Measurements from ENCODE around the gene INTS14.
"Not testable (repeated sequence)": the region's sequence is repeated elsewhere in the genome, so short reads cannot be mapped to it uniquely, and the experiment has no call there.

The INTS14 gene

DNA sequence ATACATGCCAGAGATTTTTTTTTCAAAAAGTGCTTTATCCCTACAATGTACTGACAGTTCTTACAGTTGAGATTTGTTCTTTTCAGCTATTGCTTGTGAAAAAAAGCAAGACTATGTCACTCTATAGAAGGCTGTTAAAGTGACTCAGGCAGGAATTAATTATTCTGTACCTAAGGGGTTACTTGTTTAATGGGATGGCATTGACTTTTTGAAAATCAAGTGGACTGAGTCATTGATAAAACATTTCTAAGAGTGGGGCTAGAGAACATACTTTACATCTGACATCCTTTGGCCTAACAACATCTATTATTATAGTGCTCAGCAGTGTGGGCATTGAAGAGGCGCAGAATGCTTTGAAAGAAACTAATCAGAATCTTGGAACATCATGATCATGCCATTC is 34.3 kb downstream of the INTS14 start:
- Mint-ChIP-seq H3K27me3 (no peaks in the 10 kb centered on the region), H3K27ac (no peak overlapping the region), H3K4me1 (peaks cover 9% of the 10 kb centered on the region), H3K36me3 (peaks cover 32% of the 10 kb centered on the region), H3K4me3 (no peak overlapping the region), H3K9me3 (no peaks in the 10 kb centered on the region)
- ATAC-seq, result no peak

DNA sequence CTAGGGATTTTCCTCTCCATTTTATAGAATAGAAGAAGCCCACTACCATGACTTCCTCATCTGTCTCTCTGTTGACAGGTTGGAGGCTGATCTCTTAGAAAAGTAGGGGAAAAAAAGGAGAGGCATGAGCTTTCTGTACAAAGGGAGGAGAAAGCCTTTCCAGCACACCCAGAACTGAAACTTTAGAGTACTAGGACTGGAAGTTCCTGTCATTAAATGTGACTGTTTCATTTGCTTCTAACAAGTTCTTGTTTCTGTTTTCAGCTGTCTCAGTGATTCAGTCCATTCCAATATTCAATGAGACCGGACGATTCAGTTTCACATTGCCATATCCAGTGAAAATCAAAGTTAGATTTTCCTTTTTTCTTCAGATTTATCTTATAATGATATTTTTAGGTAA is 39.0 kb downstream of the INTS14 start:
- Mint-ChIP-seq H3K36me3 (peaks cover 11% of the 10 kb centered on the region), H3K27me3 (no peaks in the 10 kb centered on the region), H3K9me3 (no peaks in the 10 kb centered on the region), H3K4me3 (no peak overlapping the region), H3K4me1 (no peaks in the 10 kb centered on the region), H3K27ac (no peak overlapping the region)
- ATAC-seq, result no peak

DNA sequence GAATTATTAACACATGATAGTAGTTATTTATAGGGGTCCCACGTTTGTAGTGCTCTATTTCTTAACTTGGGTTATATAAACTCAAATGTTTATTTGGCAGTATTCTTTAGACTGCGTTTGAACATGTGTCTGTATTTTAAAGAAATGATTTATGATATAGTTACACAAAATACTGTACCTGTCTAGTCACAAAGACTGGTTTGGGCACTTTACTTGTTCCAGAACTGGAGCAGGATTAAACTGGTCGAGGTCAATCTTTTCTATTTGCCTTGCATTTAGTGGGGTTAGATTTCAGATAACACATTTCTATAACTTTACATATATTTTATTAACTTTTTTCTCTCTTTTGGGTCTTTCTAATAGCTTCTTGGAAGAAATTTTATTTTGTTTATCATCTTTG is 41.2 kb downstream of the INTS14 start:
- no peak overlapping the region for H3K27ac Mint-ChIP-seq
- H3K4me1 Mint-ChIP-seq, result no peaks in the 10 kb centered on the region
- peaks cover 29% of the 10 kb centered on the region for H3K36me3 Mint-ChIP-seq
- ATAC-seq, result no peak
- no peaks in the 10 kb centered on the region for H3K27me3 Mint-ChIP-seq
- no peak overlapping the region for H3K4me3 Mint-ChIP-seq
- H3K9me3 Mint-ChIP-seq, result peaks cover 4% of the 10 kb centered on the region

DNA sequence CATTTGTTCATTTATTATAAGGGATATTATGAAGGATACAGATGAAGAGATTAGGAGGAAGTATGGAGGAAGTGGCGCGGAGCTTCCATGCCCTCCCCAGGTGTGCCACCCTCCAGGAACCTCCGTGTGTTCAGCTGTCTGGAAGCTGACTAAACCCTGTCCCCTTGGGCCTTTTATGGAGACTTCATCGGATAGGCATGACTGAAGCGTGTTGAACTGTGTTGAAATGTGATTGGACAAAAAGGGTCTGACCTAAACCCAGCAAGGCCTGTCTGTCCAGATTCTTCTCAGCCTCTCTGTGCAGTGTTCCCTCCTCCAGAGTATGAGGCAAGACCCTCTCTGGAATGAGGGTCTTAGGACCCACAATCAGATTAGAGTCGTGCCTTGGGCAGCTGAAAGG is 49.0 kb downstream of the INTS14 start:
- H3K27me3 Mint-ChIP-seq, result no peaks in the 10 kb centered on the region
- no peaks in the 10 kb centered on the region for H3K4me1 Mint-ChIP-seq
- H3K9me3 Mint-ChIP-seq, result peaks cover 4% of the 10 kb centered on the region
- no peak overlapping the region for H3K4me3 Mint-ChIP-seq
- no peak overlapping the region for H3K27ac Mint-ChIP-seq
- H3K36me3 Mint-ChIP-seq, result peaks cover 83% of the 10 kb centered on the region
- no peak for ATAC-seq

DNA sequence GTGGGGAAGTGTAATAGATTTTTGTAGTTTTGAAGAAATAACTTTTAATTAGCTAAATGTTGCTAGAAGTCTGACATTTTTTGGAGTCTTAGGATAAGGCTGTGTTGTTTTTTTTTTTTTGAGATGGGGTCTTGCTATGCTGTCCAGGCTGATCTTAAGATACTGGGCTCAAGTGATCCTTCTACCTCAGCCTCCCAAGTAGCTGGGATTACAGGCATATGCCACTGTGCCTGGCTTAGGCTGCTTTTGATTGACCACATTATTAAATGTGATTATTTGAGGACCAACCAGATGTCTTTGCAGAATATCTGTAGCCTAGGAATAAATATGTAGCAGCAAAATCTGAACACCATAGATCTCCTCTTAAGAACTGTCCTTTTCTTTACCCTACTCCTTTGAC is 51.0 kb downstream of the INTS14 start:
- no peak for ATAC-seq
- no peak overlapping the region for H3K4me3 Mint-ChIP-seq
- no peaks in the 10 kb centered on the region for H3K27me3 Mint-ChIP-seq
- no peaks in the 10 kb centered on the region for H3K4me1 Mint-ChIP-seq
- no peak overlapping the region for H3K27ac Mint-ChIP-seq
- peaks cover 80% of the 10 kb centered on the region for H3K36me3 Mint-ChIP-seq
- no peaks in the 10 kb centered on the region for H3K9me3 Mint-ChIP-seq

DNA sequence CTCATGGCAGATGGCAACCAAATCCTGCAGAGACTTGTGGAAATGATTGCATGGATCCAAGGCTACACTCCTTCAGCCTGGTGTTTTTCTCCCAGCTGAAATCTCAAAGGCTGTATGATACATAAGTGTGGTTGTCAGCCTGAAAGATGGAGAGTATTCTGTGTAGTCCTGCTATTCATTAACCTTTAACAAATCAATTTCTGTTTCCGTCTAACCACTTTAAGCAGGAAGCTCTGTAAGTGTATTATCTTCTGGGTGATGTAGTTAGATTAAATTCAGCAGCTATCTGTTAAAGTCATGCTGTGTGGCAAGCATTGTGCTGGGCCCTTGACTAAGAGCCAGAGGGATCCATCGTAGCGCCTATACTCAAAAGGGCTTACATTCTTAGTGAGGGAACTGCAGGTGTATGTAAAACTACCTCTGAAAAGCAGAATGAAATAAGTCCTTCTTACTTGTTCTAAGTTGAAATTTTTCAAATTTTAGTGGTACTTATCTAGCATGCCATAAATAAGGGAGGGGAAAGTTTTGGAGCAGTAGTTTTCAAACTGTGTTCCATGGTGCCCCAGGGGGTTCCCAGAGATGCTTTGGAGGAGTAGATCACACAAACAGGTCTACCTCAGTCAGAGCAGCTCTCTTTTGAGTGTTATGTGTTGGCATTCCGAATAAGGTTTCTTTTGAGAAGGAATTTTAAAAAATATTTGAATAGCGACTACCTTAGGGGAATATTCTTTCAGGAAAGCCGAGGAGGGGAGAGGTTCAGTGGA is 51.8 kb downstream of the INTS14 start:
- Mint-ChIP-seq H3K36me3 (peaks cover 75% of the 10 kb centered on the region), H3K27me3 (no peaks in the 10 kb centered on the region), H3K9me3 (no peaks in the 10 kb centered on the region), H3K4me3 (no peak overlapping the region), H3K4me1 (no peaks in the 10 kb centered on the region), H3K27ac (no peak overlapping the region)
- ATAC-seq, result no peak

DNA sequence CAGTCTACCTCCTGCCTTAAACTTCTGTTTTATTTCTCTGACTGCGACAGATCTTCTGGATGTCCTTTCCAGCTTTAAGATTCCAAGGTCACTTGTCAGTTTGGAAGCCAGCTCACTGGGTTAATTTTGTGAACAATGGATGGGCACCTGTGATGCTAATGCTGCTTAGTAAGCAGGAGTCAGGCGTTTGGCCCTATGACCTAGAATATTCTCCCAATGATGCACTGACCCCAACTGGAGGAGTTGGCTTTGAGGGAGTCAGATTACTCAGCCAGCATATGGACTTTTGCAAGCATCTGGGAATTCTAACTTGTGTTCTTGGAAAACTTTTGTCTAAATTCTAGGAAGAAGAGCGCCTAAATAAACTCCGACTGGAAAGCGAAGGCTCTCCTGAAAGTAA is 52.6 kb downstream of the INTS14 start:
- no peaks in the 10 kb centered on the region for H3K9me3 Mint-ChIP-seq
- H3K4me3 Mint-ChIP-seq, result no peak overlapping the region
- no peak for ATAC-seq
- H3K27me3 Mint-ChIP-seq, result no peaks in the 10 kb centered on the region
- H3K4me1 Mint-ChIP-seq, result no peaks in the 10 kb centered on the region
- H3K27ac Mint-ChIP-seq, result no peak overlapping the region
- H3K36me3 Mint-ChIP-seq, result peaks cover 75% of the 10 kb centered on the region

DNA sequence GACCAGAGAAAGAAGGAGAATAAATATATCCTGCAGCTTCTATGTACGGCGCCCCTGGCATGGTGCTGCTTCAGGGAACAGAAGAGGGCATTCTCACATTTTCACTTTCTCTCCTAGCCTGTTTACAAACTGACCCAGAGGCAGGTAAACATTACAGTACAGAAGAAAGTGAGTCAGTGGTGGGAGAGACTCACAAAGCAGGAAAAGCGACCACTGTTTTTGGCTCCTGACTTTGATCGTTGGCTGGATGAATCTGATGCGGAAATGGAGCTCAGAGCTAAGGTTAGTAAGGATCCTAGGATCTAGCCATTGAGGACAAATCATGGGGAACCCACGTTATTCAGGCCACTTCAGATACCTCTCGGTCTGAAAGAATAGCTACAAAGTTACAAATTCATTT is 54.3 kb downstream of the INTS14 start:
- Mint-ChIP-seq H3K4me3 (no peak overlapping the region), H3K4me1 (no peaks in the 10 kb centered on the region), H3K27me3 (no peaks in the 10 kb centered on the region), H3K36me3 (peaks cover 66% of the 10 kb centered on the region), H3K9me3 (no peaks in the 10 kb centered on the region), H3K27ac (no peak overlapping the region)
- no peak for ATAC-seq

DNA sequence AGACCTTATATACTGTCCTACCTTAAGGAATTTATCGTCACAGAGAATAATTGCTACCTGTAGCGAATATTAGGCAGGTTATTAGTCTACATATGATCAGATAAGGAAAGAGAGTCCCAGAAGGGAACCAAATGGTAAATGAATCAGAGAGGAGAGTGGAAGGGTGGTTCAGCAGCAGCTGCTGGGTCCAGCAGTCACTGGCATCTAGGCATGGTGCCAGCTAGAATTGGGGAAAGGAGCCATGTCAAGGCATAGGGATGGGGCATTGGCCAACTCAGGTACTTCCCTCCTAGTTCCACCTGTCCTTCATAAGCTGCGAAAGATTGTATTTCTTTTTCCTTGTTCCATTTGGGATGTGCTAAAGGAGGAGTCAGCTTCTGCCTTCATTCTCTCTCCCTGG is 57.2 kb downstream of the INTS14 start:
- Mint-ChIP-seq H3K9me3 (no peaks in the 10 kb centered on the region), H3K4me1 (no peaks in the 10 kb centered on the region), H3K36me3 (peaks cover 45% of the 10 kb centered on the region), H3K27ac (no peak overlapping the region), H3K4me3 (no peak overlapping the region), H3K27me3 (no peaks in the 10 kb centered on the region)
- ATAC-seq, result no peak

DNA sequence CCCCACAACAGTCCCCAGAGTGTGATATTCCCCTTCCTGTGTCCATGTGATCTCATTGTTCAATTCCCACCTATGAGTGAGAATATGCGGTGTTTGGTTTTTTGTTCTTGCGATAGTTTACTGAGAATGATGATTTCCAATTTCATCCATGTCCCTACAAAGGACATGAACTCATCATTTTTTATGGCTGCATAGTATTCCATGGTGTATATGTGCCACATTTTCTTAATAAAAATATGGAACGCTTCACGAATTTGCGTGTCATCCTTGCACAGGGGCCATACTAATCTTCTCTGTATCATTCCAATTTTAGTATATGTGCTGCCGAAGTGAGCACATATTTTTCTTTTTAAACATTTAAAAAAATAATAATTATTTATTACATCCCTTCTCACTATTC is 58.1 kb downstream of the INTS14 start:
- not testable (repeated sequence) for H3K27ac Mint-ChIP-seq, H3K27me3 Mint-ChIP-seq, H3K9me3 Mint-ChIP-seq, H3K4me3 Mint-ChIP-seq, ATAC-seq, H3K4me1 Mint-ChIP-seq
- peaks cover 36% of the 10 kb centered on the region for H3K36me3 Mint-ChIP-seq

DNA sequence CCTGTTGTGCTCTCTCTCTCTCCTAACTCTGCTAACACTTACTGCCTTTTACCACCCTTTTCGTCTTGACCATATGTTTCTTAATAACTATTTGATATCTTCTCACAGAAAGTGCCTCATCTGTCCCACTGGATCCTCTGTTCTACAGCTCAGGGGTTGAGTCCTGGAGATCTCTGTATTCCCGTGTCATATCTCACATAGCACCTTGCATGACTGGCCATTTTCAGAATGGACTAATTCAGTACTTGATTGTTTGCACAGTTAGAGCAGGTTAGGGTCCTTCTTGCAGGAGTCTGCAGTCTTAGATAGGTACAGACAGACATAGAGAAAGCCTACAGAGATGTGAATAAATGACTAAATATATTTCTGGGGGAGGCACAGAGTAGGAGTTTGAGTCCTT is 59.7 kb downstream of the INTS14 start:
- Mint-ChIP-seq H3K4me1 (peaks cover 7% of the 10 kb centered on the region), H3K36me3 (peaks cover 26% of the 10 kb centered on the region), H3K4me3 (no peak overlapping the region), H3K27me3 (no peaks in the 10 kb centered on the region), H3K9me3 (no peaks in the 10 kb centered on the region), H3K27ac (no peak overlapping the region)
- no peak for ATAC-seq

DNA sequence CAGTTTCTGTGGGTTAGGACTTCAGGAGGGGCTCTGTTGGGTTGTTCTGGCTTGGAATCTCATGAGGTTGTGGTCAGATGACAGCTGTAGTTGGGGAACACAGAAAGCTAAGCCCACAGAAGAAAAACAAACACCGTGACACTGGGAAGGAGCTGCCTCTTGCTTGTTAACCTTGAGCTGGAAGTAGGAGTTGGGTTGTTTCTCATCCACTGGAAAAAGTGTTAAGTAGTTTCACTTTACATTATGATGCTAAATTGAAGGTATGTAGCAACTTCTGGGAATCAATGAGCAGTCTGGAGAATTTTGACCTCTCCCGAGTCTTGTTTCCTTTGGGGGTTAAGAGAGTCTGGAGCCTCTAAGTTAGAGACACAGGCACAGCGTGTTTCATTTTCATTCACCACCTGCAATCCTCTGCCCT is 60.2 kb downstream of the INTS14 start:
- no peak for ATAC-seq
- no peaks in the 10 kb centered on the region for H3K27me3 Mint-ChIP-seq
- H3K4me1 Mint-ChIP-seq, result peaks cover 7% of the 10 kb centered on the region
- peaks cover 24% of the 10 kb centered on the region for H3K36me3 Mint-ChIP-seq
- H3K4me3 Mint-ChIP-seq, result no peak overlapping the region
- no peaks in the 10 kb centered on the region for H3K9me3 Mint-ChIP-seq
- H3K27ac Mint-ChIP-seq, result no peak overlapping the region

DNA sequence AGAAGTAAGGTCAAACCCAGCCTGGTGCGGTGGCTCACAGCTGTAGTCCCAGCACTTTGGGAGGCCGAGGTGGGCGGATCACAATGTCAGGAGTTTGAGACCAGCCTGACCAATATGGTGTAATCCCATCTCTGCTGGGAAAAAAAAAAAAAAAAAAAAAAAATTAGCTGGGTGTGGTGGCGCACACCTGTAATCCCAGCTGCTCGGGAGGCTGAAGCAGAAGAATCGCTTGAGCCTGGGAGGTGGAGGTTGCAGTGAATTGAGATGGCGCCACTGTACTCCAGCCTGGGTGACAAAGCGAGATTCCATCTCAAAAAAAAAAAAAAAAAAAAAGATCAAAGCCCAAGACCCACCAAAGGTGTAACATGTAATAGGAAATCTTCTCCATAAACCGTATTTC is 61.6 kb downstream of the INTS14 start:
- not testable (repeated sequence) for H3K4me1 Mint-ChIP-seq, H3K4me3 Mint-ChIP-seq, ATAC-seq, H3K27me3 Mint-ChIP-seq, H3K9me3 Mint-ChIP-seq, H3K27ac Mint-ChIP-seq
- H3K36me3 Mint-ChIP-seq, result peaks cover 16% of the 10 kb centered on the region

DNA sequence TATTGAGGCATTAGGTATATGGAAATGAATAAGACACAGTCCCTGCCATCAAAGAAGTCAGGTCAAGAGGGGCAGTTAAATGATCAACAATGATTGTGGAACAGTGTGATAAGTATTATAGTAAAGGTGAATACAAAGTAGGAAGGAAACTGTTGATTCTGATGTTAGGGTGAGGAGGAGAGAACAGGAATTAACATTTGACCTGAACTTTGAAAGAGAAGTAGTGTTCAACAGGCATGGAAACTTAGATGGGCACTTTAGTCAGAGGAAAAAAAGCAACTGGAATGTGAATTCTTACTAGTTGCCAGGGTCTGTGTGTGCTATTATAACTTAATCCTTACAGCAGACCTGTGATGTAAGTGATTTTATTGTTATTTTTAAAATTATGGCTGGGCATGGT is 63.1 kb downstream of the INTS14 start:
- ATAC-seq, result no peak
- H3K27ac Mint-ChIP-seq, result no peak overlapping the region

DNA sequence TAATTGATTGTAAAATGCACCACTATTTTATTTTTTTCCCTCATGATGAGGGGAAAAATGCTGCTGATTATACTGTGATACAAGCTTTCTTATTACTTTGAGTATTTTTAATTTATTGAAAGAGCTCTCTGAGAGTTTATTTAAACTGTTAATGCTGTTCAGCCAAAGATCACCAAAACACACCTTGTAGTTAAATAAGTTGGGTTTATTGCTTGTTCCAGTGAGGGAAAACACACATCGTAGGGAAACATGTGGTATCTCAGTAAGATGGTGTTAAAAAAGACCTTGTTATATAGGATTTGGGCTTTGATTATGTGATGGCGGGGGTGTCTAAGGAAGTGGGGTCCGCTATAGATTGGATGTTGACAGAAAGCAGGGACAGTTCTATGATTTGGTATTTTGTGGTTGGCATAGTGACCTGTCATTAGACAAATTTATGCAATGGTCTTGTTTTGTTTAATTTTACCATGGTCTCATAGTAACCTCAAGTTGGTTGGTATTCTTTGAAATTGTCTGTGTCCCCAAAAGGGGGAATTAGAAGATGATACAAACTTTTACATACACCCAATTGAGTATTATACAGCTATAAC is 69.6 kb downstream of the INTS14 start:
- no peak overlapping the region for H3K4me3 Mint-ChIP-seq
- H3K36me3 Mint-ChIP-seq, result no peaks in the 10 kb centered on the region
- H3K27ac Mint-ChIP-seq, result no peak overlapping the region
- no peaks in the 10 kb centered on the region for H3K9me3 Mint-ChIP-seq
- H3K4me1 Mint-ChIP-seq, result peaks cover 14% of the 10 kb centered on the region
- no peaks in the 10 kb centered on the region for H3K27me3 Mint-ChIP-seq
- ATAC-seq, result no peak

More for the DNA sequence above, 63.1 kb downstream of the INTS14 start:
- Mint-ChIP-seq H3K4me1 (peaks cover 7% of the 10 kb centered on the region), H3K36me3 (peaks cover 1% of the 10 kb centered on the region), H3K27me3 (no peaks in the 10 kb centered on the region), H3K9me3 (no peaks in the 10 kb centered on the region), H3K4me3 (no peak overlapping the region)

DNA sequence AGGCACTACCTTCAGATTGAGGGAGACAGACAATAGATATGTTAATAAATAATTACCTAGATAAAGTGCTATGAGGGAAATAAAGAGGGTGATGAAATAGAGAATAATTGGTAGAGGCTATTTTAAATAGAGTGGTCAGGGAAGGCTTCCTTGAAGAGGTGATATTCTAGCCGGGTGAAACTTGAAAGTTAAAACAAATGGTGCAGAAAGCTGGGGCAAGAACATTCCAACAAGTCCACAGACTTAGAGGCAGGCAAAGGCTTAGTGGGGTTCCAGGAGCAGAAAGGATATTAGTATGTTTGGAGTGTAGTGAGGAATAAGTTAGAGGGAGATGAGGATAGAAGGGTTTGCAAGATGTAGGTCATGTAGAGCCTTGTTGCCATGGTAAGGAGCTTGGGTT is 70.6 kb downstream of the INTS14 start:
- H3K4me1 Mint-ChIP-seq, result peaks cover 14% of the 10 kb centered on the region
- no peaks in the 10 kb centered on the region for H3K27me3 Mint-ChIP-seq
- no peak for ATAC-seq
- H3K9me3 Mint-ChIP-seq, result no peaks in the 10 kb centered on the region
- no peak overlapping the region for H3K27ac Mint-ChIP-seq
- no peak overlapping the region for H3K4me3 Mint-ChIP-seq
- no peaks in the 10 kb centered on the region for H3K36me3 Mint-ChIP-seq

All from stimulated activated memory B cell treated with anti-CD40 and anti-IgM and Interleukin-4, amounts not matched to agents 10 μg/mL and 1 μg/mL and 100 μg/mL, for 72 hours (primary cell).